GM19467 (cell line): ENCODE data around the gene ELMO2.

Experiments used
- ATAC-seq: cut with Tn5 transposase; IDR thresholded peaks from one replicate; pipeline ENCODE4 v1.9.1; 2021; ENCODE audit warnings: mild to moderate bottlenecking, moderate library complexity; ENCODE audit not compliant: unreplicated experiment

ELMO2 gene

GRCh38 chr20:46367967-46368901, 38.2 kb downstream of the ELMO2 start:
- no peak for ATAC-seq

DNA sequence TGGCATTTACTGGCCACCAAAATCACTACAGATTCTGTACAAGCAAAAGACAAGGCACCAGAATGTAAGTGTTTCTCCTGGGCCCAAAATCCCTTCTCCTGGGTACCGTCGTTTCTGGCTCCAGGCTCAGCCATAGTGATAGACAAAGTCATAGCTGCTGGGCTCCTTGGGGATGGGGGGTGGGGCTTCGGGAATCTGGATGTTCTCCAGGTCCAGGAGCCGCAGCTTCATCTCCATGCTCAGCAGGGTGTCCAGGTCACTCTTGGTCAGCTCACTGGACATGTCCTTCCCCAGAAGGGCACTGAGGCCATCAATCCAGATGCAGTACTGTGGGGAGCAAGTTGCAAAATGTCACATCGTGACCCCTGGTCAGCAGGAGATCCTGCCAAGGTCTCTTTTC, 39.2 kb downstream of the ELMO2 start:
- ATAC-seq, result no peak

- no peak for ATAC-seq
Measured at GRCh38 chr20:46366826-46367225, 39.6 kb downstream of the ELMO2 start.

DNA sequence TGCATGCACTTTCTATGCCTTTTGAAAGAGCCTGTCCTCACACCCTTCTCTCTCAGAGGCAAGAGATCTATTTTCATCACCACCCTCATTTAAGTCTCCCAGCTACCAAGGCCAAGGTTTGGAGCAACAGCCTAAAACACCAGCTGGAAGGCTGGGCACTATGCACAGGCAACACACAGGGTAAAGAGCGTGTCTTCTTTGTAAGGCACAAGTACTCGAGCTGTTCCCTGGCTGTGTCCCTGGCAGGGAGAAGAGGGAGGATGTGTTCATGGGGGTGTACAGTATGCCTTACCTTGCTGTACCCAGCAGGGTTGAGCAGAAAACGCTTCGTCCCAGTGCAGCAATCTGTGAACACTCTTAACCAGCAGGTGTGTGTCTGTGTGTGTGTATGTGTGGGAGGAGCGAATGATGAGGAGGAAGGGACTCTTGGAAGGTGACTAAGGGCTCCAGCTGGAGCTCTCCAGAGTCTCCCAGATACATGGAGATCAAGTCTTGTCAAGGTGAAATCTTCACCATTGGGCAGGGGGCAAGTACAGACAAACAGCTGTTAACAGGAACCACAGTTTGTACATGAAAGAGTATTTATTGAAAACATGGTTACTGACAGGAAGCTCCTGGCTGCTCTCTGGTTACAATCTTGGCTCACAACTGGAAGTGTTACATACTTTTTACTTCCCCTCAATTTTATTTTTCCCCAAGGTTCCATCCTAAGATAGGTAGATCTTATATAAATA, 40.8 kb downstream of the ELMO2 start:
- no peak for ATAC-seq

DNA sequence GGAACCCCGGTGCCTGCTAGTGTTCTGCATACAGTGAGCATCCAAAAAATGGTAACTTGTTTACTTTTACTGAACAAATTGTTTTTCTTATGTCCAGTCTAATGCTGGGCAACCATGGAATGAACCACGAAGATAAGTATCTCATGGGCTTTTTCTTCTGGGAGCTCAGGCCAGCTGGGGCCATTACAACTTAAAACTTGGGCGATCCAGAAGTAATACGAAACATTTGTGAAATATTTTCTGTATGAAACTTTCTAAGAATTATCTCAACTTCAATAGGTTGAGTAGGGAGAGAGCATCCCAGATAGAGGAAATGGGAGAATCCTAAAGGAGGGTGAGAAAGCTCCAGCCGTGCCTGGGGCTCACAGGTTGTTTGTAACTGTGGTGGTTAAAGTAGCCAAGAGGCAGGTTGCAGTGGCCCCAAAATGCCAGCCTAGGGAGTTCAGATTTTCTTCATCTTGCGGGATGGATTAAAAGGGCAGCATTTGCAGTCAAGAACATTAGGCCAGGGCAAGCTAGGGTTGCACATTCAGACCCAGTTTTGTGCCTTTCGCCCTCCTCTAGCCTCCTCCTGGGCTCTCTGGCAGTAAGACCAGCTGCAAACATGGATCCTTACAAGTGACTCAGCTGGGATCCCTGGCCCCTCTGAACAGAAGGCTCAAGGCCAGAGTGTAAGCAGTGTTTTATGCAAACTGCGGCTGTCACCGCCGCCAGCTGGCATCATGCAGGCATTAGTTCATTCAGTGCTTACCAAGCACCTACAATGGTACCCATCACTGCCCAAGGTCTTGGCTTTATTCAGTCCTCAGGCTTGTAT, 41.5 kb downstream of the ELMO2 start:
- ATAC-seq, result no peak

GRCh38 chr20:46363874-46364669, 42.3 kb downstream of the ELMO2 start:
- ATAC-seq, result peak; percentile 73

DNA sequence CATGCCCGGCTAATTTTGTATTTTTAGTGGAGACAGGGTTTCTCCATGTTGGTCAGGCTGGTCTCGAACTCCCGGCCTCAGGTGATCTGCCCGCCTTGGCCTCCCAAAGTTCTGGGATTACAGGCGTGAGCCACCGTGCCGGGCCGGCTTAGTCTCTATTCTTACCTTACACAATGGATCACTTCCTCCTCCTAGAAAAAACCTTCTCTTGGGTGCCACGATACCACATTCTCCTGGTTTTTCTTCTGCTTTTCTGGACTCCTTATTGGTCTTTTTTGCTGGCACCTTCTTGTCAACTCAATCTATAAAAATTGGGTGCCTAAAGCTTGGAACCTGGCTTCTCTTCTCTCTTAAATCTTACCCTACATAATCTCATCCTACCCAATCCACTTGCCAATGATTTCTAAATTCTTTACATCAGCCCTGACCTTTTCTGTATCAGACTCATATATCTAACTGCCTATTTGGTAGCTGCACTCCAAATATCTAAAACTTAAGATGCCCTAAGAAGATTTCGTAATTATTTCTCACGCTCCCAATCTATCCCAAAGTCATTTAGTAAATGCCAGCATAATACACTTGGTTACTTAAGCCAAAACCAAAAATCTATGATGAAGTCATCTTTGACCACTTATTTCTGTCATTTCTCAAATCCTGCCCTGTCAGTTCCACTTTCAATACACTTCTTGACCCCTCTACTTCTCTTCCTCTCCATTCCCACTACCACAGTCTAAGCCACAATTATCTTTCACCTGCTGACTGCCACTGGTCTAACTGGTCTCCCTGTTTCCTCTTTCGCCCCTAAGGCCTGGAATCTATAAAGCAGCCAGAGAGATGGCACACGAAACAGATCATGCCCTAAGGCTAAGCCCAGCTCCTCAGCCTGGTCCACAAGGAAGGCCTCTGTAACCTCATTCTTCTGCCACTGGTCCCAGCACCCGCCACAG, 43.2 kb downstream of the ELMO2 start:
- ATAC-seq, result peak; percentile 1

DNA sequence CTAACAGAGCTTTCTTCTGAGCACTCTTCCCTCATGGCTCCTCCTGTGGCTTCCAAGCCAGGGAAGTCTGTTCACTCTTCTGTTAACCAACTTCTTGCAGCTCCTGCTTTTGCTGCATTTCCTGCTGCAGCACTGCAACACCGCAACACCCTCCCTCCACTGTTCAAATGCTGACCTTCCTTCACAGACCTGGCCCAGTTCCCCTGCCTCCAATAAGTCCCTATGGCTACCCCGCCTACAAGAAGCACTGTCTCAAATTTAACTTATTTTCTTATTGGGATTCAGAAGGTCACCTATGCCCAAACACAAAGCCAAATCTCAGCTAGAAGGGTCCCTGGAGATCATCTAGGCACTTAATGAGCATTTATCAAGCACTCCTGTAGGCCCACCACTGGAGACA, 44.6 kb downstream of the ELMO2 start:
- ATAC-seq, result no peak

GRCh38 chr20:46361381-46361780, 45.0 kb downstream of the ELMO2 start:
- ATAC-seq, result no peak

GRCh38 chr20:46359233-46359751, 47.1 kb downstream of the ELMO2 start:
- no peak for ATAC-seq

DNA sequence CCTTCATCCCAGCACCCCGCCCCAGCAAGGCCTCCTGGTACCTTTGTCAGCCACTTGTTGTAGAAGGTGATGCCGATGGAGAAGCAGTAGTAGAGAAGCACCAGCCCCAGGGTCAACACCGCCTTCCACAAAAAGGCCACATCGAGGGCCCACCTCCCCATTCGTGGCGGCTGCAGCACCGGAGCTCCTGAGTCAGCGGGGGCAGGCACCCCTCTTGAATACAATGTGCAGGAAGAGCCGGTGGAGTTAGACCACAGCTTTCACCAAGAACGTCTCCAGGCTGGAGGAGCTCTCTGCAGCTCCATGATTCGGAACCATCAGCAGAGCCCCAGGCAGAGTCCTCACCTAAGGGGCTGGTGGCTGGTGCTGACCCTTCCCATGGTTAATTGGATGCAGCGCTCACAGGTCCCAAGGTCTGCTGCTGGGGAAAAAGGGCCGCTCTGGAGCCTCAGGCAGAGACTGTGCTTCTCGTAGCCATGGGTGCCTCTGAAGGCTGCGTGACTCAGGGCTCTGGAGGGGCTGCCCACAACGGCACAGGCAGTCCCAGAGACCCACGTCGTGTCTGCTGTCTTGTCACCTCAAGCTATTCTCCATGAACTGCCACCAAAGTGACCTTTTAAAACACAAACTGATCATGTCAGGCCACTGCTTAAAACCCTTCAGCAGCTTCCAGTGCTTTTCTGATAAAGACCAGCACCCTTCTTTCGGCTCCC, 47.9 kb downstream of the ELMO2 start:
- ATAC-seq, result no peak

DNA sequence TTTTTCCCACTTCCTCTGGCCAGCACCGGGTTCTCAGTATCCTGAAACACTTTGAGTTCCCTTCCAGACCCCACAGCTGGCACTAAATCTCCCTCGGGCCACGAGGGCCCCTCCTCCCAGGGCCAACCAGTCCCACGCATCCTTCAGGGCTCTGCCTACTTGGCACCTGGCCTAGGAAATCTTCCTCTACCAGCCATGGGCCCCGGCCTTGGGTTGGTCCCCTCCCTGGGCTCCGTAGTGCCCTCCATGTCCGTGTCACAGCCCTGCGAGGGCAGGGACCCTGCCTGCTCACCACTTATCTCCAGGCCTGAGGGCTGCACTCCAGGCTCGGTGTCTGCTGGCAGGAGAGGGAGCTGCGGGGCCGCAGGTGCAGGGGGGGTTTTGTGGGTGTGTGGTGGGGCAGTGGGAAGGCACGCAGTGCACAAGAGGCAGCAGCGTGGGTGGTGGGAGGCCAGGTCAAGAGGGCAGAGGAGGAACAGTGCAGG, 49.3 kb downstream of the ELMO2 start:
- no peak for ATAC-seq

- no peak for ATAC-seq
Measured at GRCh38 chr20:46356195-46357029, 50.0 kb downstream of the ELMO2 start.

DNA sequence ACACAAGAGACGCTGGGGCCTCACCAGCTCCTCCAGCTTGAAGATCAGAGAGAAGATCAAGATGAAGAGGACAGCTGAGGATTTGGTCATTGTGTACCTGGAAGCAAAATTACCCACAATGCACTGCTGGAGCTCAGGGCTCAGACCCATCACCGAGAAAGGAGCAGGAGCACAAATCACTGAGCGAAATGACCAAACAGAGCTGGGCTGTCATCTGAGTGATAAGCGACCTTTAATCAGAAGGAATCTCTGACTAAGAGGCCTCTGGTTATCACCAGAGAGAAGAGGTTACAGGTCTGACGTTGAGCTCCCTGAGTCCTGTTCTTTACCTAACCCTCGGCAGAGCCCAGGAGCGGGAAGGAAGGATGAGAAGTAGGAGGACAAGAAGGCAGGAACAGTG, 50.6 kb downstream of the ELMO2 start:
- ATAC-seq, result no peak

DNA sequence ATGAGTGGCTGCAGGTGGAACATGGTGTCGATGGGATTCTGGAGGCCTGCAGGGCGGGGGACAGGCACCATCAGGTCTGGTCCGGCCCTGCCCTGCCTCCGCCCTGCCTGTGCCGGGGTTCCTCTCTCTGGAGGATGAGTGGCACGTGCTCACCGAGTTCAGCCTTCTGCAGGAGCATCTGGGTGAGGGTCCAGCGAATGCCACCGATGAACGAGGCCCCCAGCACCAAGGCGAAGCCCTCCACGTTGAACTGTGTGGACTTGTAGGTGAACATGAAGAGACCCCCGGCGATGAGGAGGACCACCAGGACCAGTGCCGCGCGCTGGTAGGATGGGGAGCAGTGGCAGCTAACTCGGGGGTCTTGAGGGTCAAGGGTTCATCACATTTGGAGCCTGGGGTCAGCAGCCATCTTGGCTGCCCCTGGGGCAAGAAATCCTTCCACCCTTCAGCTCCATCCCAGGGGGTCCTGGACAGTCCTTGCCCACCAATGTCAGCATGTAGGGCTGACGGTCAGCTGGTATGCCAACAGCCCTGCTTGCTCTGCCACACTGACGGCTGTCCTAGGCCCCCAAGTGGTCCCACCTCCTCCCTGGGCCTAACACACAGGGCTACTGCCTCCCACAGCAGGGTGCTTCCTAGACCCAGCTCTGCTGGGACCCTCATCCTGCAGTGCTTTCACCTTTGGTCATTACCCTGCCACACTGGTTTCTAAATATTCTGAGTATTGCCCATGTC, 51.3 kb downstream of the ELMO2 start:
- ATAC-seq, result no peak

DNA sequence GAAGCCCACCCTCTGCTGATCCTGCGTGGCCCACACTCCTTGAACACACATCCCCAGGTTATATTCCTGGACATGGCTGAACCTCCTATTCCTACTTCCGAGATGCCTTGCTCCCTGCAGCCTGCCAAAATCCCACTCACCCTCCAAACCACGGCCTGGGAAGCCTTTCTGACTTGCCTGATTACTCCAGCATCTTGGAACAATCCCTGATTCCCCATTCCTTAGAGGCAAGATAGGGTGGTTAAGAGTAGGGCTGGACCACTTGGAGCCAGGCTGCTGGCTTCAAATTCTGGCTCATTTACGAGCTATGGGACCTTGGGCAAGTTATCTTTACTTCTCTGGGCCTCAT, 52.2 kb downstream of the ELMO2 start:
- ATAC-seq, result no peak
